Kidney epithelial cell (primary cell): ENCODE data around the gene SHC3. TPM values are rescaled to one million over a fixed set of nuclear protein-coding genes. Genes with fewer than 3 reads are reported as not detected.

ENCODE experiments used
- DNase-seq: peaks from one replicate; pipeline ENCODE4 v3.0.0-alpha.2; 2010; ENCODE audit warnings: low read depth
- H3K27me3 ChIP-seq: 2 replicates; pipeline ENCODE4 v1.6.0; 2011; ENCODE audit warnings: low read length; ENCODE audit not compliant: control insufficient read depth, insufficient read depth
- H3K36me3 ChIP-seq: 2 replicates; pipeline ENCODE4 v1.5.1; 2011; ENCODE audit warnings: low read length; ENCODE audit not compliant: control insufficient read depth, insufficient read depth
- H3K4me3 ChIP-seq: 2 replicates; pipeline ENCODE4 v1.5.1; 2011; ENCODE audit warnings: low read depth, mild to moderate bottlenecking, control low read depth, low read length
- total RNA-seq: library from RNA; depleted of rRNA; stranded (reverse); fragments of >200 nt; gene quantifications from 2 replicates; pipeline ENCODE4 v1.2.3, GENCODE V29; 2015
- TF ChIP-seq, protein P1 (sequence below): IDR thresholded peaks from 2 replicates; pipeline ENCODE4 v1.5.1; 2011; ENCODE audit warnings: mild to moderate bottlenecking, moderate library complexity, low read length, control low read depth, inconsistent platforms; ENCODE audit not compliant: insufficient read depth, poor library complexity, severe bottlenecking

The SHC3 gene
- total RNA-seq, 1 donor from 2014 or later: 2.9 TPM

- H3K27me3 ChIP-seq: peaks cover 5% of the 10 kb centered on the region
- H3K36me3 ChIP-seq: no peaks in the 10 kb centered on the region
- TF ChIP-seq, protein P1, sequence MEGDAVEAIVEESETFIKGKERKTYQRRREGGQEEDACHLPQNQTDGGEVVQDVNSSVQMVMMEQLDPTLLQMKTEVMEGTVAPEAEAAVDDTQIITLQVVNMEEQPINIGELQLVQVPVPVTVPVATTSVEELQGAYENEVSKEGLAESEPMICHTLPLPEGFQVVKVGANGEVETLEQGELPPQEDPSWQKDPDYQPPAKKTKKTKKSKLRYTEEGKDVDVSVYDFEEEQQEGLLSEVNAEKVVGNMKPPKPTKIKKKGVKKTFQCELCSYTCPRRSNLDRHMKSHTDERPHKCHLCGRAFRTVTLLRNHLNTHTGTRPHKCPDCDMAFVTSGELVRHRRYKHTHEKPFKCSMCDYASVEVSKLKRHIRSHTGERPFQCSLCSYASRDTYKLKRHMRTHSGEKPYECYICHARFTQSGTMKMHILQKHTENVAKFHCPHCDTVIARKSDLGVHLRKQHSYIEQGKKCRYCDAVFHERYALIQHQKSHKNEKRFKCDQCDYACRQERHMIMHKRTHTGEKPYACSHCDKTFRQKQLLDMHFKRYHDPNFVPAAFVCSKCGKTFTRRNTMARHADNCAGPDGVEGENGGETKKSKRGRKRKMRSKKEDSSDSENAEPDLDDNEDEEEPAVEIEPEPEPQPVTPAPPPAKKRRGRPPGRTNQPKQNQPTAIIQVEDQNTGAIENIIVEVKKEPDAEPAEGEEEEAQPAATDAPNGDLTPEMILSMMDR: no peak
- DNase-seq: no peak
- H3K4me3 ChIP-seq: peak overlapping the region; percentile 59
Observed at GRCh38 chr9:89177012-89177943, 1.3 kb downstream of the SHC3 start.

DNA sequence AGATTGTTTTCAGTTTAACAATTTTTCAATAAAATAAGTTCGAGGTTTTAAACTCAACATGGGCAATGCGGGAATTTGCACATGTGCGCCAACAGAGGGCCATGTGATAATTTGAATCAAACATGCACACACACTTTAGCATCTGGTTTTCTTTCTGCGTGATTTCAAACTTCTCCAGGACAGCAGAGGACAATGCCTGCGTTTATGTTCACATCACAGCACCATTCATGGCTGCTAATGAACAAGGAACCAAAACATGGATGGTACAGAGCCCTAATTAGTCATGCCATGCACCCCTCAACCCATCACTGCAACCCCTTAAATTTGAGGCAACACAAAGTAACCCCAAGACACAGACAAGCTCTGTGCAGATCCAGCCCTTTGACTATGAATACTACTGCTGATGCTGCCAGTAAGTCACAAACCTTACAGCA lies 2.8 kb downstream of the SHC3 start:
- no peak for DNase-seq
- TF ChIP-seq, protein P1: no peak
- H3K4me3 ChIP-seq: no peak overlapping the region
- H3K27me3 ChIP-seq: peaks cover 5% of the 10 kb centered on the region
- H3K36me3 ChIP-seq: no peaks in the 10 kb centered on the region

DNA sequence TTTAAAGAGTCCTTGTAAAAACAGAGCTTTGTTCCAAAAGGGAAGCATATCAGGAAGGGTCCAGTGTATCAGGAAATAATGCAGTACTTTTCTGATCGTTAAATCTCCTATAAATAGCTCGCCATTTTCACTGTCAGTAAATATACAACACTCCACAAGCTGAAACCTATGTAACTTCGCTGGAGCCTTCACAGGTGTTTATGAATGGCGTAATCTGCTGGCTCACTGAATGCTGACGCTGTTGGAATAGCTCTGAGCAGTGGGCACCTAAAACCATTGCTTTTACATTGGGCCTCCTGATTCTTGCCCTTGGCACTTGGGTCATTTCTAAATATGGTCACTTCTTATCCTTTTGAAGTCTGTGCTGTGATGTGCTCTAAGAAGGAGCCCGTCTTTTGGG lies 4.3 kb downstream of the SHC3 start:
- peaks cover 5% of the 10 kb centered on the region for H3K27me3 ChIP-seq
- H3K36me3 ChIP-seq: no peaks in the 10 kb centered on the region
- no peak overlapping the region for H3K4me3 ChIP-seq
- TF ChIP-seq, protein P1: no peak
- DNase-seq: no peak

DNA sequence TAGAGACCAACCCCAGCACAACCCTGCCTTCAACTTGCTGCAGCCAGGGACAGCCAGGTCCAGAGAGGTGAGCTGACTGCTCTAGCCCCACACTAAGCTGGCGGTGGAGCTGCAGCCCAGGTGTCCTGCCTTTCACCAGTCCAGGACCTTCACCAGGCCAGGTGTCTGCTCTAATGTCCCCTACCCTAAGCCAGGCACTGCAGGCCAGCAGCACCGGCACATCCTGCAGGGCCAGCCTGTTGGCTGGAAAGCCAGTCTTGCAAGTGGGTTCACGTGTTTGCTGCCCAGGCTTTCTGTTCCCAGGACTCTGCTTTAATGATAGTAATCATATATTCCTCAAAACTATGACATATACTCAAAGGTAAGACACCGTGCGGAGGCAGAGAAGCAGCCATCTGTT lies 5.5 kb downstream of the SHC3 start:
- TF ChIP-seq, protein P1: no peak
- Histone ChIP-seq H3K36me3 (no peaks in the 10 kb centered on the region), H3K27me3 (no peaks in the 10 kb centered on the region)

DNA sequence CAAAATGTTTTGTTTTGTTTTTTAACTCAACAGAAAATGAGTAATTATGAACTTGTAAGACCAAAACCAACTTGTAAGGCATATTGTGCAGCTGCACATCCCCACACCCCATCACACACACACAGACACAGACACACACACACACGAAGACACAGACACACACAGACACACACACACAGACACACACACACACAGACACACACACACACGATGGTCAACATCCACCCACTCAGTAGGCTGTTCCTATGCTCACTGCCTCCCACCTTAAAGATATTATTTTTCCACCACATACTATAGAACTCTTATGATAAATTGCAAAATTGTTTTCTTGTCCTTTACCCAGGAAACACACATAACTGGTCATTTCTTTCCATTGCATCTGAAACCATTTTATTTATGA lies 6.2 kb downstream of the SHC3 start:
- Histone ChIP-seq H3K36me3 (no peaks in the 10 kb centered on the region), H3K4me3 (no peak overlapping the region), H3K27me3 (no peaks in the 10 kb centered on the region)
- TF ChIP-seq, protein P1: no peak
- DNase-seq: no peak

More for the DNA sequence above, 5.5 kb downstream of the SHC3 start:
- no peak overlapping the region for H3K4me3 ChIP-seq
- DNase-seq: no peak
